BLaER1 (cell line): ENCODE results near the gene EHMT1.

Experiments used
- H3K27ac ChIP-seq: shearing (Covaris generic); formaldehyde crosslinking; 2 replicates; pipeline ENCODE4 v1.8.1; 2022
- H3K27me3 ChIP-seq: shearing (Covaris generic); formaldehyde crosslinking; 2 replicates; pipeline ENCODE4 v1.8.1; 2022
- H3K36me3 ChIP-seq: shearing (Covaris generic); formaldehyde crosslinking; 2 replicates; pipeline ENCODE4 v1.8.1; 2022
- H3K4me1 ChIP-seq: shearing (Covaris generic); formaldehyde crosslinking; 2 replicates; pipeline ENCODE4 v1.8.1; 2022
- H3K4me2 ChIP-seq: shearing (Covaris generic); formaldehyde crosslinking; 2 replicates; pipeline ENCODE4 v1.8.1; 2022
- H3K4me3 ChIP-seq: shearing (Covaris generic); formaldehyde crosslinking; 2 replicates; pipeline ENCODE4 v1.8.1; 2022
- H3K9ac ChIP-seq: shearing (Covaris generic); formaldehyde crosslinking; 2 replicates; pipeline ENCODE4 v1.8.1; 2022
- H3K9me3 ChIP-seq: shearing (Covaris generic); formaldehyde crosslinking; 2 replicates; pipeline ENCODE4 v1.8.1; 2022
- H4K20me1 ChIP-seq: shearing (Covaris generic); formaldehyde crosslinking; 2 replicates; pipeline ENCODE4 v1.8.1; 2022
- Cebpa-rat ChIP-seq: shearing (Covaris generic); IDR thresholded peaks from 2 replicates; pipeline ENCODE4 v1.8.1; 2022

EHMT1 gene

DNA sequence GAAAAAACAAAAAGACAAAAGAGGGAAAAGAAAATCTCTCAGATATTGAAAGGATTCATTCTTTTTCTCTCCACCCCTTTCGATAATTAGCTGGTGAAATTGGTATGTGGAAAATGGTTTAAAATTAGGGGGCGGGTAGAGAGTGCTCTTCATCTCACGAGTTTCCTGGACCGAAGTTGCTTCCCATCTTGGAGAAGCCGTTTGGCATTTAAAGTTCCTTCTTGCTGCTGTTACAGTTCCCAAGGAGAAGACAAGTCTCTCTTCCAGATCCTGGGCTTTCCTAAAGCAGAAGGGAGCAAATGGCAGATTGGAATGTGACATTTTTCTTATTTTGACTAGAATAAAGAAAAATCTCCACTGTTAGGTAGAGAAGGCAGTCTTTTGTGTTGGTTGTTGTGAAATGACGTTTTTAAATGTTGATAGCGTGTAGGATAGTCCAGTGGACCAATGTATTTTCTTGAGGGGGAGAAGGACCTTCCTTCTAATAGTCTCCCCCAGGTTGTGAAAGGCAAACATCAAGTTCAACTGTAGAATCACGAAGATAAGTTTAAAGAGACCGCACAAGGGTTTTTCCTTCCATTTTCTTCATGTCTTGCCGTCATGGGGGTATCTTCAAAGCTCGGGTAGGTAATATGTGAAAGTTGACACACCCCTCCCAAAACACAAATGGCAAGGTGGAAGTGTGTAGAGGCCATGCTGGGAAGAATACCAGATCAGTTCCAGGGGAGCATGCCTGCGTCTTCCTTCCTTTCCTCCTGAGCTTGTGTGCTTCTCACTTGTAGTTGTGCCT, 77.5 kb downstream of the EHMT1 start:
- H3K9ac ChIP-seq = no peak overlapping the region

DNA sequence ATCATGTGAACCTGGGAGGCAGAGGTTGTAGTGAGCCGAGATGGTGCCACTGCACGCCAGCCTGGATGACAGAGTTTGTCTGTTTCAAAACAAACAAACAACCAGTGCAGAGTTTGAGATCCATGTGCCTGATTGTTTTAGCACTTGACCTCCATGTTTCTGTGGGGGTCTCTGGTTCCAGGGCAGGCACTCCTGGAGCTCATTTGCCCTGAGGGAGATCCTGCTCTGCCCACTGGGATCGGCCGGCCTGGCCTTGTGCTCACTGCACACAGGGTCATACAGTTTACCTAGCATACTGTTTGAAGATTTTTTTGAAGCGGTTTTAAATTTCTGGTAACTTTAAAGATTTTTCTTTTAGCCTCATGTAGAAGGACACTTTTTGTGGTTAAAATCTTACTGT, 78.4 kb downstream of the EHMT1 start:
- Histone ChIP-seq H3K27ac (no peak overlapping the region), H3K9me3 (peaks cover 36% of the 10 kb centered on the region), H4K20me1 (peaks cover 96% of the 10 kb centered on the region), H3K4me1 (peaks cover 26% of the 10 kb centered on the region), H3K9ac (no peak overlapping the region), H3K36me3 (peaks cover 55% of the 10 kb centered on the region), H3K27me3 (no peaks in the 10 kb centered on the region), H3K4me2 (no peak overlapping the region), H3K4me3 (no peak overlapping the region)
- no peak for TF ChIP-seq Cebpa-rat

More for the DNA sequence above, 77.5 kb downstream of the EHMT1 start:
- Histone ChIP-seq H4K20me1 (peaks cover 100% of the 10 kb centered on the region), H3K9me3 (peaks cover 28% of the 10 kb centered on the region), H3K4me2 (no peak overlapping the region), H3K27me3 (no peaks in the 10 kb centered on the region), H3K27ac (no peak overlapping the region), H3K4me1 (peaks cover 34% of the 10 kb centered on the region), H3K36me3 (peaks cover 47% of the 10 kb centered on the region), H3K4me3 (no peak overlapping the region)
- TF ChIP-seq Cebpa-rat = no peak

DNA sequence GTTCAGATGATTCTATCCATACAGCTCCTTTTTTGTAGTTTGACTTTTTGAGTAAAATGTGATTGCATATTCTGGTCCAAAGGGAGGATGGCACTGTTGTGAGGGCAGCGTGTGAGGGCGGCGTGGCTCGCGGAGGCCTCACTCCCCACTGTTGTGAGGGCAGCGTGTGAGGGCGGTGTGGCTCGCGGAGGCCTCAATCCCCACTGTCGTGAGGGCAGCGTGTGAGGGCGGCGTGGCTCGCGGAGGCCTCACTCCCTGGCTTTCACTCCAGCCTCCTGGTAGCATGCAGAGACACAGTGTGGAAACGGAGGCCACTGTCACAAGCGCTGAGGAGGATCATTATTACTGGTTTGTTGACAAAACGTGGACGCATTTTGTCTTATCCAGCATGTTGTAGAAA, 79.0 kb downstream of the EHMT1 start:
- H3K9me3 ChIP-seq = peaks cover 43% of the 10 kb centered on the region
- no peak overlapping the region for H3K27ac ChIP-seq
- no peak overlapping the region for H3K9ac ChIP-seq
- H3K4me1 ChIP-seq = peaks cover 19% of the 10 kb centered on the region
- H3K4me2 ChIP-seq = no peak overlapping the region
- no peak overlapping the region for H3K4me3 ChIP-seq
- H3K36me3 ChIP-seq = peaks cover 61% of the 10 kb centered on the region
- no peaks in the 10 kb centered on the region for H3K27me3 ChIP-seq
- no peak for TF ChIP-seq Cebpa-rat
- peaks cover 96% of the 10 kb centered on the region for H4K20me1 ChIP-seq

DNA sequence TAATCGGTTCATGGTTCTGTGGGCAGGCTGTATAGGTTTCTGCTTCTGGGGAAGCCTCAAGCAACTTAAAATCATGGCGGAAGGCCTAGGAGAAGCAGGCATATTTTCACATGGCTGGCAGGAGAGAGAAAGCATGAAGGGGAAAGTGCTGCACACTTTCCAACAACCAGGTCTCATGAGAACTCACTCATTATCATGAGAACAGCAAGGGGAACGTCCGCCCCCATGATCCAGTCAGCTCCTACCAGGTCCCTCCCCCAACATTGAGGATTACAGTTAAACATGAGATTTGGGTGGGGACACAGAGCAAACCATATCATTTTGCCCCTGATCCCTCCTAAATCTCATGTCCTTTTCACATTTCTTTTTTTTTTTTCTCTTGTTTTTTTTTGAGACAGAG, 82.1 kb downstream of the EHMT1 start:
- H4K20me1 ChIP-seq = peaks cover 94% of the 10 kb centered on the region
- no peak for TF ChIP-seq Cebpa-rat
- no peak overlapping the region for H3K4me2 ChIP-seq
- no peak overlapping the region for H3K4me3 ChIP-seq
- H3K27me3 ChIP-seq = no peaks in the 10 kb centered on the region
- peaks cover 65% of the 10 kb centered on the region for H3K36me3 ChIP-seq
- no peak overlapping the region for H3K27ac ChIP-seq
- H3K9ac ChIP-seq = no peak overlapping the region
- H3K4me1 ChIP-seq = peaks cover 9% of the 10 kb centered on the region
- peaks cover 57% of the 10 kb centered on the region for H3K9me3 ChIP-seq

DNA sequence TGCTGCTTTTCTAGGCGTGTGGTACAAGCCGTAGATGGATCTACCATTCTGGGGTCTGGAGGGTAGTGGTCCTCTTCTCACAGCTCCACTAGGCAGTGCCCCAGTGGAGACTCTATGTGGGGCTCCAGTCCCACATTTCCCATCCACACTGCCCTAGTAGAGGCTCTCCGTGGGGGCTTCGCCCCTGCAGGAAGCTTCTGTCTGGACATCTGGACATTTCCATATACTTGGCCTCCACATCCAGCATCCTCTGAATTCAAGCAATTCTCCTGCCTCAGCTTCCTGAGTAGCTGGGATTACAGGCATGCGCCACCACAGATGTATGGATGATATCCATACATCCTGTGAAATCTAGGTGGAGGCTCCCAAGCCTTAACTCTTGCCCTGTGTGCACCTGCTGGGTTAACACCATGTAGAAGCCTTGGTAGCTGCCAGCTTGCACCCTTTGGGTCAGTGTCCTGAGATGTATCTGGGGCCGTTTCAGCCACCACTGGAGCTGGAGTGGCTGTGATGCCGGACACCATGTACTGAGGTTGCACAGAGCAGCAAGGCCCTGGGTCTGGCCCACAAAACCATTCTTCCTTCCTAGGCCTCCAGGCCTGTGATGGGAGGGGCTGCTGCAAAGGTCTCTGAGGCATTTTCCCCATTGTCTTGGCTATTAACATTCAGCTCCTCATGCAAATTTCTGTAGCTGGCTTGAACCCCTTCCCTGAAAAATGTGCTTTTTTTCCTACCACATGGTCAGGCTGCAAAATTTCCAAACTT, 84.0 kb downstream of the EHMT1 start:
- Histone ChIP-seq H3K9me3 (peaks cover 54% of the 10 kb centered on the region), H3K9ac (no peak overlapping the region), H3K36me3 (peaks cover 59% of the 10 kb centered on the region), H3K4me2 (no peak overlapping the region), H3K4me3 (peak overlapping the region; percentile 44; the same call in 1 of the 2 replicates), H3K4me1 (peaks cover 19% of the 10 kb centered on the region), H3K27ac (no peak overlapping the region), H3K27me3 (no peaks in the 10 kb centered on the region), H4K20me1 (peaks cover 94% of the 10 kb centered on the region)
- TF ChIP-seq Cebpa-rat = no peak

DNA sequence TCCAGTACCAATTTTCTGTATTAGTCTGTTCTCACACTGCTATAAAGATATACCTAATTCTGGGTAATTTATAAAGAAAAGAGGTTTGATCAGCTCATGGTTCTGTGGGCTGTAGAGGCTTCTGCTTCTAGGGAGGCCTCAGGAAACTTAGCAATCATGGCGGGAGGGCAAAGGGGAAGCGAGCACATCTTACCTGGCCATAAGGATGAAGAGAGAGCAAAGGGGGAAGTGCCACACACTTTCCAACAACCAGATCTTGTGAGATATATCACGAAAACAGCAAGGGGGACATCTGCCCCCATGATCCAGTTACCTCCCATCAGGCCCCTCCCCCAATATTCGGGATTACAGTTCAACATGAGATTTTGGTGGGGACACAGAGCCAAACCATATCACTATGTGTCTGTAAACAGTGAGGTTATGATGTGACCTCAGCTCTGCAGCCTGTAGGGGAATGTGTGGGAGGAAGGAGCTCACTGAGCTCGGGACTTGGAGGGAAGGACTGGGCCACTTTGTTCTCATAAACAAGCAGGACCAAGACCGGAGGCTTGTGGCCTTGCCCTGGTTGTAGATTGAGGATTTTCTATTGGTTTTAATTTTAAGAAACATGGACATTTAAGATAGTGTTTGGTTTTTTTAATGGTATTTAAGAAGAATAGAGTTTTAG, 85.2 kb downstream of the EHMT1 start:
- peaks cover 94% of the 10 kb centered on the region for H4K20me1 ChIP-seq
- H3K9me3 ChIP-seq = peaks cover 51% of the 10 kb centered on the region
- H3K27ac ChIP-seq = no peak overlapping the region
- no peak overlapping the region for H3K4me3 ChIP-seq
- no peak for TF ChIP-seq Cebpa-rat
- peaks cover 58% of the 10 kb centered on the region for H3K36me3 ChIP-seq
- peaks cover 19% of the 10 kb centered on the region for H3K4me1 ChIP-seq
- no peak overlapping the region for H3K4me2 ChIP-seq
- no peak overlapping the region for H3K9ac ChIP-seq
- H3K27me3 ChIP-seq = no peaks in the 10 kb centered on the region

DNA sequence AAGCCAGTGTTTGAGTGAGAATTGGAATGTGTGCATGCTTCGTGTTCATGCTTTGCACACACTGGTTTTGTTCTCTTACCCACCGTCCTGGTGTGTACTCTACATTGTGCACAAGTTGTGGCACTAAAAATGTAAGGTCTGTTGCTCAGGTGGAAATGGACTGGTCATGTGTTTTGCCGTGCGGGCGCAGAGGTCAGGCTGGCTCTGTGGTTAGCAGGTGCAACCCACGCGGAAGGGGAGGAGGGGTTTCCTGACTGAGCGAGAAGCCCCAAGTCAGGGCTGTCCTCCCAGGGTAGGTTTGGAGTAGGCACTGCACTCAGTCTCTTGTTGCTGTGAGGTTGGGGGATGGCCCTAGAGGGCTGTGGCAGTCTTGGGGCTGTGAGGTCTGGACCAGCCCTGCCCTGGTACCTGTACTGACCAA, 86.6 kb downstream of the EHMT1 start:
- TF ChIP-seq Cebpa-rat = no peak
- Histone ChIP-seq H3K9ac (no peak overlapping the region), H3K36me3 (peaks cover 67% of the 10 kb centered on the region), H4K20me1 (peaks cover 94% of the 10 kb centered on the region), H3K27ac (no peak overlapping the region), H3K4me3 (no peak overlapping the region), H3K27me3 (no peaks in the 10 kb centered on the region), H3K4me1 (peaks cover 19% of the 10 kb centered on the region), H3K4me2 (peak overlapping the region; percentile 64), H3K9me3 (peaks cover 38% of the 10 kb centered on the region)

DNA sequence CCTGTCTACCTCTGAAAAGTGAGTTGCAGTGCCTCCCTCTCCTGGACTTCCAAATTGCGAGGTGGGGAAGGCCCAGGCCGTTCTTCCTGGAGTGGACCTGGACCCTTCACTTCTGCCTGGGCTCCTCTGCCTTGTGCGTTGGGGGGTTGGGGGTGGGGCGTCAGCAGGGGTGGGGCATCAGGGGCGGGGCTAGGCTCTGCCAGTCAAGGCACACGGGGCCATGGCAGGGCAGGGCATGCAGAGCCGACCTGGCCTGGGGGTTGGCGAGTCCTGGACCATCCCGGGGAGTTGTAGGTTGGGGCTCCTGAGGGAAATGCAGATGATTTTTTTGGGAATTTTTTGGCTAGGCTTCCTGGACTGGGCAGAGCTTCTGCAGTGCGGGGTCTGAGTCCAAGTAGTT, 87.1 kb downstream of the EHMT1 start:
- H3K4me1 ChIP-seq = peaks cover 19% of the 10 kb centered on the region
- no peak overlapping the region for H3K27ac ChIP-seq
- no peak for TF ChIP-seq Cebpa-rat
- H3K9me3 ChIP-seq = peaks cover 34% of the 10 kb centered on the region
- no peaks in the 10 kb centered on the region for H3K27me3 ChIP-seq
- H3K4me3 ChIP-seq = no peak overlapping the region
- H3K36me3 ChIP-seq = peaks cover 67% of the 10 kb centered on the region
- H3K9ac ChIP-seq = no peak overlapping the region
- H3K4me2 ChIP-seq = peak overlapping the region; percentile 64
- H4K20me1 ChIP-seq = peaks cover 94% of the 10 kb centered on the region

DNA sequence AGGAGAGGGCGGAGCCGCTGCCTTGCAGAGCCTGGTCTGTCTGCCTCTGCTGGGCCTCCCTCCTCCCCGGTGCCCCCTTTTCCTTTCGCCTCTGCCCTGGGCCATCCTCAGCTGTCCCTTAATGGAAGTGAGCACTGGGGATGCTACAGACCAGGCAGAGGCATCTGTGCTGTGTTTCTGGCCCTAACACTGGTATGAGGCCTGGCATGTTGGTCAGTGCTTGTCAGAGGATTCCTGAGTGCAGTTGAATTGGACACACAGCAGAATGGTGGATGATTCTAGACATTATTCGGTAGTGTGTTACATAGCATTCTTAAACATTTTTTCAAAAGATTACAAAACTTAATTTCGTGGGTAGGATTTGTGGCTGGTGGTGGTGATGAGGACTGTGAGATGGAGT, 88.6 kb downstream of the EHMT1 start:
- no peak overlapping the region for H3K4me2 ChIP-seq
- H3K9ac ChIP-seq = no peak overlapping the region
- peaks cover 28% of the 10 kb centered on the region for H3K4me1 ChIP-seq
- H4K20me1 ChIP-seq = peaks cover 98% of the 10 kb centered on the region
- no peak overlapping the region for H3K27ac ChIP-seq
- H3K9me3 ChIP-seq = peaks cover 31% of the 10 kb centered on the region
- no peak overlapping the region for H3K4me3 ChIP-seq
- H3K27me3 ChIP-seq = no peaks in the 10 kb centered on the region
- peaks cover 68% of the 10 kb centered on the region for H3K36me3 ChIP-seq
- TF ChIP-seq Cebpa-rat = no peak
